Vagina (tissue), 2 donors: Measurements from ENCODE around the gene CPM. TPM values are rescaled to one million over a fixed set of nuclear protein-coding genes. Genes with fewer than 3 reads are reported as not detected.

Experiments used
- DNase-seq, 2 donors: peaks; one replicate each; pipeline ENCODE4 v3.0.0-alpha.2; 2017; ENCODE audit errors: extremely low spot score in 2 of 2
- H3K27ac ChIP-seq: fragments of 200-600 bp; sonication (generic); one replicate; pipeline ENCODE4 v1.5.1; 2019
- H3K27me3 ChIP-seq: fragments of 200-600 bp; sonication (generic); one replicate; pipeline ENCODE4 v1.5.1; 2019
- H3K36me3 ChIP-seq, 2 donors: fragments of 200-600 bp; sonication (generic); one replicate each; pipeline ENCODE4 v1.5.1; 2017 to 2019
- H3K4me1 ChIP-seq: fragments of 200-600 bp; sonication (generic); one replicate; pipeline ENCODE4 v1.5.1; 2019
- H3K4me3 ChIP-seq, 2 donors: fragments of 200-600 bp; sonication (generic); 1 replicate in 1 of 2; 2 replicates in 1 of 2; pipeline ENCODE4 v1.5.1; 2016 to 2019
- H3K9me3 ChIP-seq: fragments of 200-600 bp; sonication (generic); one replicate; pipeline ENCODE4 v1.5.1; 2019
- POLR2A ChIP-seq, 2 donors: fragments of 450-650 bp; IDR thresholded peaks; one replicate each; pipeline ENCODE4 v1.6.1; 2017; ENCODE audit warnings: antibody characterized with exemption in 2 of 2, mild to moderate bottlenecking in 2 of 2, moderate library complexity in 2 of 2
- POLR2AphosphoS5 ChIP-seq, 2 donors: sonication (generic); formaldehyde crosslinking; IDR thresholded peaks; one replicate each; pipeline ENCODE4 v1.9.0; 2017; ENCODE audit warnings: antibody characterized with exemption in 2 of 2, mild to moderate bottlenecking in 2 of 2, low read depth in 1 of 2; ENCODE audit not compliant: insufficient read depth in 1 of 2
- intact Hi-C: fragments of 100-400 bp; cut with DNase I; formaldehyde crosslinking; loops from one replicate; pipeline ENCODE4 v1.15.1; 2023
- total RNA-seq: library from RNA; depleted of rRNA; stranded (reverse); fragments of >200 nt; gene quantifications from one replicate; pipeline ENCODE4 v1.2.3, GENCODE V29; 2016
- TF ChIP-seq, protein P1 (sequence below), 3 experiments: fragments of 450-650 bp in 2 of 3; fragments of 200-600 bp in 1 of 3; sonication (generic) in 1 of 3; IDR thresholded peaks; one replicate each; pipeline ENCODE4 v1.5.1; 2017 to 2019; ENCODE audit warnings: antibody characterized with exemption in 3 of 3, mild to moderate bottlenecking in 2 of 3, moderate library complexity in 2 of 3

The CPM gene
- total RNA-seq, 1 donor from 2014 or later = 35.4 TPM

DNA sequence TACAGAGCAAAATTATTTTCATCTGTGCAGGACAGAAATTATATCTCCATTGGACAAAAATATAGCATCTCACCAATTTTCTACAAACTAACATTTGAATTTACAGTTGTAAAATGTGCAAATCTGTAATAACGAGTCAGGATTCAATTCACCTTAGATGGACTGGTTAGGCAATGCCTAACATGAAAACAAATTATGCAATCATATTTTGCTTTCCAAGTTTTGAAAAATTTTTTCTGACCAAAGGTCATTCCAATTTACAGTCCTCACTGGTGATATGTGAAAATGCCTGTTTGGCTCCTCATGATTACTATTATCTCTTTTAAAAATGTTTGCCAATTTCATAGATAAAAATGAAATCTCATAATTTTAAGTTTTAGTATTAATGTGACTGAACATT, 6.5 kb upstream of the CPM start:
- intact Hi-C loops = no loop called here

DNA sequence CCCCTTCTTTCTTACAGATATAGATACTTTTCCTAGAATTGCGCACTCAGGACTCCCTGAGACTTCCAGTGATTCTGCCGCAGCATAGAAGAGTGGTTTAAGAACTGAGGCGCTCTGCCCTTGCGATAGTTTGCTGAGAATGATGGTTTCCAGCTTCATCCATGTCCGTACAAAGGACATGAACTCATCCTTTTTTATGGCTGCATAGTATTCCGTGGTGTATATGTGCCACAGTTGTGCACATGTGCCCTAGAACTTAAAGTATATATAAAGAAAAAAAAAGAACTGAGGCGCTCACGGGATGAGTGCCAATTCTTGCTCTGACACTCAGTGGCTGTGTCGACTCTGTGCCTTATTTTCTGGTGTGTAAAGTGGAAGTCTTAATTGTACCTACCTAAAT, 1.4 kb upstream of the CPM start:
- intact Hi-C loops = no loop called here
- Histone ChIP-seq H3K4me3 (no peak overlapping the region), H3K27ac (no peak overlapping the region), H3K4me1 (peaks cover 6% of the 10 kb centered on the region), H3K36me3 (no peaks in the 10 kb centered on the region), H3K27me3 (no peaks in the 10 kb centered on the region), H3K9me3 (no peaks in the 10 kb centered on the region)
- no peak for DNase-seq
- TF ChIP-seq POLR2A (IDR thresholded peaks at IDR 0.05) (no peak), POLR2AphosphoS5 (IDR thresholded peaks at IDR 0.05; ENCODE audit: insufficient read depth in 1 of 2, low read depth in 1 of 2) (no peak)
- TF ChIP-seq, protein P1, sequence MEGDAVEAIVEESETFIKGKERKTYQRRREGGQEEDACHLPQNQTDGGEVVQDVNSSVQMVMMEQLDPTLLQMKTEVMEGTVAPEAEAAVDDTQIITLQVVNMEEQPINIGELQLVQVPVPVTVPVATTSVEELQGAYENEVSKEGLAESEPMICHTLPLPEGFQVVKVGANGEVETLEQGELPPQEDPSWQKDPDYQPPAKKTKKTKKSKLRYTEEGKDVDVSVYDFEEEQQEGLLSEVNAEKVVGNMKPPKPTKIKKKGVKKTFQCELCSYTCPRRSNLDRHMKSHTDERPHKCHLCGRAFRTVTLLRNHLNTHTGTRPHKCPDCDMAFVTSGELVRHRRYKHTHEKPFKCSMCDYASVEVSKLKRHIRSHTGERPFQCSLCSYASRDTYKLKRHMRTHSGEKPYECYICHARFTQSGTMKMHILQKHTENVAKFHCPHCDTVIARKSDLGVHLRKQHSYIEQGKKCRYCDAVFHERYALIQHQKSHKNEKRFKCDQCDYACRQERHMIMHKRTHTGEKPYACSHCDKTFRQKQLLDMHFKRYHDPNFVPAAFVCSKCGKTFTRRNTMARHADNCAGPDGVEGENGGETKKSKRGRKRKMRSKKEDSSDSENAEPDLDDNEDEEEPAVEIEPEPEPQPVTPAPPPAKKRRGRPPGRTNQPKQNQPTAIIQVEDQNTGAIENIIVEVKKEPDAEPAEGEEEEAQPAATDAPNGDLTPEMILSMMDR (IDR thresholded peaks at IDR 0.05) = no peak

More for the DNA sequence above, 6.5 kb upstream of the CPM start:
- no peak for DNase-seq
- H3K9me3 ChIP-seq = no peaks in the 10 kb centered on the region
- H3K36me3 ChIP-seq = no peaks in the 10 kb centered on the region
- TF ChIP-seq, protein P1 (IDR thresholded peaks at IDR 0.05) = no peak
- no peak for TF ChIP-seq POLR2A (IDR thresholded peaks at IDR 0.05)
- no peak for TF ChIP-seq POLR2AphosphoS5 (IDR thresholded peaks at IDR 0.05; ENCODE audit: insufficient read depth in 1 of 2, low read depth in 1 of 2)
- H3K4me3 ChIP-seq = no peak overlapping the region
- no peak overlapping the region for H3K27ac ChIP-seq
- H3K4me1 ChIP-seq = no peaks in the 10 kb centered on the region
- no peaks in the 10 kb centered on the region for H3K27me3 ChIP-seq

DNA sequence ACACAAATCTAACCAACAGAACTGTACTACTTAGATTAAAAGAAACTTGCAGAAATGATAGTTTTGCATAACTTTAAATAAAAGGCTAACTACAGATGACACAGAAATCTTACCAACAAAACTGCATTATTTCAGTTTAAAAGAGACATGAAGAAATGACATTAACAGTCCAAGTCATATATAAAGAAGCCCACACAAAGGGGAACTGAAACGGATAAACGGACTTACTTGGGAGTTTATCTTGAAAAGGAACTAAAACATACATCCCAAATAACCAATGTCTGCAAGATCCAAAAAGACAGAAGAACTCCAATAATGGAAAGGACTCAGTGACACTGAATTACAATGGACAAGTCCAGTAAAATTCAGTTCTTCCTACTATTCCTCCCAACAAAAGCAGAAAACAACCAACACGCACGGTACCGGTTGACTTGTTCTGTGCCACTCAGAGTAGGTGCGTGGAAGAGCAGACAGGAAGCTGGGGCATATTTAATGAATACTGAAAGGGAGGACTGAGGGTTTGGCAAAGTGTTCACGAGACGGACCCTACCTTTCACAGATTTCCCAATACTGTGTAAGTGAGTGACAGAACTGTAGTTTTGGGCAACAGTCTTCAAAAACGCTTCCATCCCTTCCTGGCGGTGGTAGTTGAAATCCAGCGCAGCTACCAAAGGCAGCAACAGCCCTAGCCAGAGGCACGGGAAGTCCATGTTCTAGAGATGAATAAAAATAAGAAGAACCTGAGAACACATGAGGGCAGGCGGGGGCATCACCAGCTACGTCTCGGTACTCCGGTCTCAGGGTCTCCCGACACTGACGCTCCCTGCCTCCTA, 627 bp downstream of the CPM start:
- Histone ChIP-seq H3K36me3 (no peaks in the 10 kb centered on the region), H3K27me3 (no peaks in the 10 kb centered on the region), H3K27ac (peak overlapping the region; percentile 38), H3K9me3 (no peaks in the 10 kb centered on the region), H3K4me3 (peak overlapping the region; percentile 59 to 77), H3K4me1 (peaks cover 6% of the 10 kb centered on the region)
- intact Hi-C loops = no loop called here
- no peak for TF ChIP-seq POLR2A (IDR thresholded peaks at IDR 0.05)
- TF ChIP-seq, protein P1 (IDR thresholded peaks at IDR 0.05) = no peak
- TF ChIP-seq POLR2AphosphoS5 (IDR thresholded peaks at IDR 0.05; ENCODE audit: insufficient read depth in 1 of 2, low read depth in 1 of 2) = no peak
- DNase-seq = no peak

DNA sequence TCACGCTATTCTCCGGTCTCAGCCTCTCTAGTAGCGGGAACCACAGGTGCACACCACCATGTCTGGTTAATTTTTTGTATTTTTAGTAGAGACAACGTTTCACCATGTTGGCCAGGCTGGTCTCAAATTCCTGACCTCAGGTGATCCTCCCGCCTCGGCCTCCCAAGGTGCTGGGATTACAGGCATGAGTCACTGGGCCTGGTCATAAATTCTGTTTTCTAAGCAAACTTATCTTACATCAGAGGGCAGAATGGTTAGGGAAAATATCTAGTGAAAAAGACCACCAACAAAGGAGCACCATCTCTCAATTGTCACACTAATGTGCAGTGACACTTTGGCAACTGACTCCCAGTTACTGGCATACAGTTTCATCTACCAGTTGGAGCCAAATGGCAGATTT, 2.8 kb downstream of the CPM start:
- H3K9me3 ChIP-seq = no peaks in the 10 kb centered on the region
- DNase-seq = no peak
- peak overlapping the region in 1 of 2 donors; percentile 59 for H3K4me3 ChIP-seq
- TF ChIP-seq, protein P1 (IDR thresholded peaks at IDR 0.05) = no peak
- TF ChIP-seq POLR2AphosphoS5 (IDR thresholded peaks at IDR 0.05; ENCODE audit: insufficient read depth in 1 of 2, low read depth in 1 of 2) (no peak), POLR2A (IDR thresholded peaks at IDR 0.05) (no peak)
- H3K27me3 ChIP-seq = no peaks in the 10 kb centered on the region
- intact Hi-C loops = no loop called here
- no peak overlapping the region for H3K27ac ChIP-seq
- H3K4me1 ChIP-seq = peaks cover 6% of the 10 kb centered on the region
- H3K36me3 ChIP-seq = no peaks in the 10 kb centered on the region

DNA sequence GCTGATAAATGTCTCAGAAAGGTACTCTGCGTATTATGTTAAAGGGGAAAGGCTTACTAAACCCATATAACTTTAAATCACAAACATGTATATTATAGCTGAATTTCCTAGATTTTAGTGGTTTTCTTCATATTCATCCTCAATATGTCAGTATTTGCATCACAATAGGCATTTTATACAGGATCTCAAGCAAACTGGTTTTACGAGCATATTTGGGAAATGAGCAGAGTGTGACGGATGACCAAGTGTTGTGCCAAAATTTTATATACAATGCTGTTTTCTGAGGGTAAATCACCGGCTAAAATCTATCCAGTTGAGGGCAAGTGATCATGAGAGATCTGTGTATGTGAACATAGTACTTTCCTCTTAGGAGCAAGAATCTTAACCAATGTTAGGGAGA, 8.4 kb downstream of the CPM start:
- DNase-seq = no peak
- Histone ChIP-seq H3K9me3 (no peaks in the 10 kb centered on the region), H3K27ac (no peak overlapping the region), H3K36me3 (no peaks in the 10 kb centered on the region), H3K4me3 (no peak overlapping the region), H3K27me3 (no peaks in the 10 kb centered on the region), H3K4me1 (no peaks in the 10 kb centered on the region)
- intact Hi-C loops = no loop called here
- TF ChIP-seq POLR2AphosphoS5 (IDR thresholded peaks at IDR 0.05; ENCODE audit: insufficient read depth in 1 of 2, low read depth in 1 of 2) (no peak), POLR2A (IDR thresholded peaks at IDR 0.05) (no peak)
- TF ChIP-seq, protein P1 (IDR thresholded peaks at IDR 0.05) = no peak
